HL-60 (cell line): ENCODE measurements around the gene DAZAP1.

Experiments
- GABPA ChIP-seq: IDR thresholded peaks from 2 replicates; pipeline ENCODE4 v1.6.1; 2012; ENCODE audit warnings: low read depth
- POLR2AphosphoS5 ChIP-seq: IDR thresholded peaks from 2 replicates; pipeline ENCODE4 v1.6.1; 2012; ENCODE audit warnings: low read depth
- TF ChIP-seq, protein P1 (sequence below): IDR thresholded peaks from one replicate; pipeline ENCODE4 v1.5.1; 2011; ENCODE audit warnings: low read length, control low read depth, inconsistent platforms; ENCODE audit not compliant: insufficient read depth

DNA sequence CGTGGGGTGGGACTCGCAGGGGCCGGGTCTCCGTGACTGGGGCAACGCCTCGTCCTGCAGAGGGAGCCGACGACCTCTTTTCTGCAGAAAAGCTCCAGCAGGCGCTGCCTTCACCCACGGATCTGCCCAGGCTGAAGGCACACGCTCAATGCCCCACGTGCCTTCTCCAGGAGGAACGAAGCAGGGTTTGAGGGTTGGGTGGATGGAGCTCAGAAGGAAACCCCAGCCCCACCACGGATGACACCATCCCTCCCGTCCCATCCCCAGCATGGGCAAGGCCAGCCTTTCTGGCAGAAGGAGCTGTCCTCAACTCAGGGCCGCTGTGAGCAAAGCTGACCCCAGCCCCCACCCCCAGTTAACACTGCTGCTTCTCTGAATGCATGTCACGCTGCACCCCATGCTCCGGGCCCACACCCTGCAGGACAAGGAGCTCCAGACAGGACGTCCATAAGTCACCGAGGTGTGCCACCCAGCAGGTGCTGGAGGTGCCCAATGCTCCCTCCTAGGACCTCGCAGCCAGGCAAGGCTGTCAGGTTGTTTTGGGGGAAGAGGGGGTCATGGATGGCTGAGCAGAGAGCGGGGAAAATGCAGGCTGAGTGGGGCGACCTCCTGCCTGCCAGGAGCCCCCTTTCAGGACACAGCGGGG is 64.3 kb downstream of the DAZAP1 start:
- TF ChIP-seq, protein P1, sequence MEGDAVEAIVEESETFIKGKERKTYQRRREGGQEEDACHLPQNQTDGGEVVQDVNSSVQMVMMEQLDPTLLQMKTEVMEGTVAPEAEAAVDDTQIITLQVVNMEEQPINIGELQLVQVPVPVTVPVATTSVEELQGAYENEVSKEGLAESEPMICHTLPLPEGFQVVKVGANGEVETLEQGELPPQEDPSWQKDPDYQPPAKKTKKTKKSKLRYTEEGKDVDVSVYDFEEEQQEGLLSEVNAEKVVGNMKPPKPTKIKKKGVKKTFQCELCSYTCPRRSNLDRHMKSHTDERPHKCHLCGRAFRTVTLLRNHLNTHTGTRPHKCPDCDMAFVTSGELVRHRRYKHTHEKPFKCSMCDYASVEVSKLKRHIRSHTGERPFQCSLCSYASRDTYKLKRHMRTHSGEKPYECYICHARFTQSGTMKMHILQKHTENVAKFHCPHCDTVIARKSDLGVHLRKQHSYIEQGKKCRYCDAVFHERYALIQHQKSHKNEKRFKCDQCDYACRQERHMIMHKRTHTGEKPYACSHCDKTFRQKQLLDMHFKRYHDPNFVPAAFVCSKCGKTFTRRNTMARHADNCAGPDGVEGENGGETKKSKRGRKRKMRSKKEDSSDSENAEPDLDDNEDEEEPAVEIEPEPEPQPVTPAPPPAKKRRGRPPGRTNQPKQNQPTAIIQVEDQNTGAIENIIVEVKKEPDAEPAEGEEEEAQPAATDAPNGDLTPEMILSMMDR = no peak
- TF ChIP-seq POLR2AphosphoS5 (0 out of 2 replicates have a peak, but pooled peaks have one; percentile 7), GABPA (no peak)
